ENCODE results near the gene HELLS. TPM values are rescaled to one million over a fixed set of nuclear protein-coding genes. Genes with fewer than 3 reads are reported as not detected.
"Not testable (repeated sequence)": the region's sequence is repeated elsewhere in the genome, so short reads cannot be mapped to it uniquely, and the experiment has no call there.

Gene HELLS
- total RNA-seq, 1 experiment from 2014 or later, result 131 TPM

DNA sequence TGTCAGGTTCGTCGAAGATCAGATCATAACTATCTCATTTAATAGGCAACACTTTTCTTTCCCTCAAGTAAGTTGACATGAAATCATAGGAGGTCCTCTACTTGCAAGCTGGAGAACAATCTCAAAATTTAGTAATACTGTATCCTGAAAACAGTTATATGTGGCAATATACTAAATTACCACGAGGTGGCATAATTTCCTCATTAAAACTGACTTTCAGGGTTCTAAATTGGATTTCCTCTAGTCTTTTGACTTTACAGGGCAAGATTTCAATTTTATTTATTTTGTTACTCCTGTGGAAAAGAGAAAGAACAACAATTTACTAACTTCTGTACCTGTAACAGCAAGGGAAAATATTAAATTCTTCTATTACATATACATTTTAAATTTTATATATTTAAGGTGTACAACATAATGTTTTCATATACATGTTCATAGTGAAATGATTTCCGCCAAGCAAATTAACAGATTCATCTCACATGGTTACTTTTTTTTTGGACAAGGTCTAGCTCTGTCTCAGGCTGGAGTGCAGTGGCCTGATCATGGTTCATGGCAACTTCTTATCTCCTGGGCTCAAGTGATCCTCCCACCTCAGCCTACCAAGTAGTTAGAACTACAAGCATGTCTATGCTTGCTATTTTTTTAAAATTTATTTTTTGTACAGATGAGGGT is 84.6 kb downstream of the HELLS start:
- Histone ChIP-seq H3K27me3 (ENCODE audit: control insufficient read depth, insufficient read depth, low read length) (no peaks in the 10 kb centered on the region), H3K4me3 (ENCODE audit: insufficient read depth, low read depth, low read length) (no peak overlapping the region), H3K36me3 (replicated peaks; ENCODE audit: control insufficient read depth, insufficient read depth, low read length) (no peaks in the 10 kb centered on the region)
- no peak for DNase-seq

DNA sequence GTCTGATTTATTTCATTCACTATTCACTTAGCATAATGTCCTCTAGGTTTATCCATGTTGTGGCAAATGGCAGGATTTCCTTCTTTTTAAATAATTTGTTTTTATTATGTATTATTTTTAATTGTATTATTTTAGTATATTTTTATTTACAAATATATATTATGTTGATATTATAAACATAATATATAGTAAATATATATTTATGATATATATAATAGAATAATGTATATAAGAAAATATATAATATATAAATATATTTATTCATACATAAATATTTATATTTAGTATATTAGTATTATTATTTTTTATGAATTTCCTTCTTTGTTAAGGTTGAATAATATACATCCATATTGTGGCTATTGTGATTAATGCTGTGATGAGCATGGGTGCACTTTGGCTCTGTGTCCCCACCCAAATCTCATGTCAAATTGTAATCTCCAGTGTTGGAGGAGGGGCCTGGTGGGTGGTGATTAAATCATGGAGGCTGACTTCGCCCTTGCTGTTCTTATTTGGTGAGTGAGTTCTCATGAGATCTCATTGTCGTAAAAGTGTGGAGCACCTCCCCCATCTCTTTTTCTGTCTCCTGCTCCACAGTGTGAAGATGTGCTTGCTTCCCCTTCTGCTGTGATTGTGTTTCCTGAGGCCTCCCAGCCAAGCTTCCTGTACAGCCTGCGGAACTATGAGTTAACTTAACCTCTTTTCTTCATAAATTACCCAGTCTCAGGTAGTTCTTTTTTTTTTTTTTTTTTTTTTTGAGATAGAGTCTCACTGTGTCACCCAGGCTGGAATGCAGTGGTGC is 85.7 kb downstream of the HELLS start:
- DNase-seq, result no peak
- H3K36me3 ChIP-seq (replicated peaks; ENCODE audit: control insufficient read depth, insufficient read depth, low read length), result no peaks in the 10 kb centered on the region

DNA sequence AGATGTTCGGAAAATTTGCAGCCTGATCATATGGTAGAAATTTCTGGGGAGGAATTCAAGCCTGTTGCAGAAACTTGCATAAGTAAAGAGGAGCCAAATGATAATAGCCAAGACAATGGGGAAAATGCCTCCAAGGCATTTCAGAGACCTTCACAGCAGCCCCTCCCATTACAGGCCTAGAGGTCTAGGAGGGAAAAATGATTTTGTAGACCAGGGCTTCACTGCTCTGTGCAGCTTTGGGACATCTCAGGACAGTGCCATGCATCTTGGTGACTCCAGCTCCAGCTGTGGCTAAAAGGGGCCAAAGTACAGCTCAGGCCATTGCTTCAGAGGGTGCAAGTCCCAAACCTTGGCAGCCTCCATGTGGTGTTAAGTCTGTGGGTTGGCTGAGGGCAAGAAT is 87.4 kb downstream of the HELLS start:
- Histone ChIP-seq H3K36me3 (replicated peaks; ENCODE audit: control insufficient read depth, insufficient read depth, low read length) (no peaks in the 10 kb centered on the region), H3K4me3 (ENCODE audit: insufficient read depth, low read depth, low read length) (no peak overlapping the region), H3K27me3 (ENCODE audit: control insufficient read depth, insufficient read depth, low read length) (no peaks in the 10 kb centered on the region)
- no peak for DNase-seq

More for the DNA sequence above, 85.7 kb downstream of the HELLS start:
- H3K27me3 ChIP-seq (ENCODE audit: control insufficient read depth, insufficient read depth, low read length), result no peaks in the 10 kb centered on the region
- H3K4me3 ChIP-seq (ENCODE audit: insufficient read depth, low read depth, low read length), result no peak overlapping the region

DNA sequence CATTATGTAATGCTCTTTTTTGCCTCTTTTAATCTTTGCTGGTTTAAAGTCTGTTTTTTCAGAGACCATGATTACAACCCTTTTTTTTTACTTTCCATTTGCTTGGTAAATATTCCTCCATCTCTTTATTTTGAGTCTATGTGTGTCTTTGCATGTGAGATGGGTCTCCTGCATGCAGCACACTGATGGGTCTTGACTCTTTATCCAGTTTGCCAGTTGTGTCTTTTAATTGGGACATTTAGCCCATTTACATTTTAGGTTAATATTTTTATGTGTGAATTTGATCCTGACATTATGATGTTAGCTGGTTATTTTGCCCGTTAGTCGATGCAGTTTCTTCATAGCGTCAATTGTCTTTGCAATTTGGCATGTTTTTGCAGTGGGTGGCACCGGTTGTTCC is 92.5 kb downstream of the HELLS start:
- H3K27me3 ChIP-seq (ENCODE audit: control insufficient read depth, insufficient read depth, low read length); H3K4me3 ChIP-seq (ENCODE audit: insufficient read depth, low read depth, low read length); DNase-seq; H3K36me3 ChIP-seq (replicated peaks; ENCODE audit: control insufficient read depth, insufficient read depth, low read length): not testable (repeated sequence)

DNA sequence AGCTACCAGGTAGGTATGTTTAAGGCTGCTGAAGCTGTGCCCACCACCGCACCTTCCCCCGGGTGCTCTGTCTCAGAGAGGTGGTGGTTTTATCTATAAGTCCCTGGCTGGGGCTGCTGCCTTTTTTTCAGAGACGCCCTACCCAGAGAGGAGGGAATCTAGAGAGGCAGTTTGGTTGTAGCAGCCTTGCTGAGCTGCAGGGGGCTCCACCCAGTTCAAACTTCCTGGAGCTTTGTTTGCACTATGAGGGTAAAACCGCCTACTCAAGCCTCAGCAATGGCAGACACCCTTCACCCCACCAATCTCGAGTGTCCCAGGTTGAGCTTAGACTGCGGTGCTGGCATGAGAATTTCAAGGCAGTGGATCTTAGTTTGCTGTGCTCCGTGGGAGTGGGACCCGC is 94.3 kb downstream of the HELLS start:
- Histone ChIP-seq H3K4me3 (ENCODE audit: insufficient read depth, low read depth, low read length) (no peak overlapping the region), H3K27me3 (ENCODE audit: control insufficient read depth, insufficient read depth, low read length) (no peaks in the 10 kb centered on the region), H3K36me3 (replicated peaks; ENCODE audit: control insufficient read depth, insufficient read depth, low read length) (no peaks in the 10 kb centered on the region)
- no peak for DNase-seq

DNA sequence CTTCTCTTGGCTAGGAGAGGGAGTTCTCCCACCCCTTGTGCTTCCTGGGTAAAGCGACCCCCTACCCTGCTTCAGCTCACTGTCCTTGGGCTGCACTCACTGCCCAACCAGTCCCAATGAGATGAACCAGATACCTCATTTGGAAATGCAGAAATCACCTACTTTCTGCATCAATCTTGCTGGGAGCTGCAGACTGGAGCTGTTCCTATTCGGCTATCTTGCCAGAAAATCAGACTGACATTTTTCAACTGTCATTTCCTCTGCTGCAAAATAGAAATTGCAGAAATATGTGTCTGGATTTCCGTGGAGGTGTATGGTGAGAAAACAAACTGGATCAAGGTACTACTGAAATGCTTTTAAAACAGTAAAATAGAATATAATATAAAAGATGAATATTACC is 95.0 kb downstream of the HELLS start:
- Histone ChIP-seq H3K36me3 (replicated peaks; ENCODE audit: control insufficient read depth, insufficient read depth, low read length) (no peaks in the 10 kb centered on the region), H3K27me3 (ENCODE audit: control insufficient read depth, insufficient read depth, low read length) (no peaks in the 10 kb centered on the region), H3K4me3 (ENCODE audit: insufficient read depth, low read depth, low read length) (no peak overlapping the region)
- no peak for DNase-seq

DNA sequence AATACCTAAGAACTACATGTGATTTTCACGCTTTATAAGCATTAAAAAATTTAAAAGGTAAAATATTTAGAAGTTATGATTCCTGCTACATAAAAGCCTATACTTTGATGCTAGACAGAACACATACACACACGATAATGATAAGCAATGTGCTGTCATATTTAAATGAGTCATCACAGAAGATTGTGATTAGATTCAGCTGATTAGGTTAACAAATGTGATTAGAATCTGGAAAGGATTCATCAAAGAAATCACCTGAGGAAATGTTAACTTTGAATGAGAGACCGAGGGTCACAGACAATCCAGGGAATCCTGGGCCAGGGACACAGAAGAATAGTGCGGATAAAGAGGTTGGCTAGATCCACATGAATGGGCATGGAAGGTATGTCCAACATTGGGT is 95.9 kb downstream of the HELLS start:
- Histone ChIP-seq H3K36me3 (replicated peaks; ENCODE audit: control insufficient read depth, insufficient read depth, low read length) (no peaks in the 10 kb centered on the region), H3K27me3 (ENCODE audit: control insufficient read depth, insufficient read depth, low read length) (no peaks in the 10 kb centered on the region), H3K4me3 (ENCODE audit: insufficient read depth, low read depth, low read length) (no peak overlapping the region)
- no peak for DNase-seq

DNA sequence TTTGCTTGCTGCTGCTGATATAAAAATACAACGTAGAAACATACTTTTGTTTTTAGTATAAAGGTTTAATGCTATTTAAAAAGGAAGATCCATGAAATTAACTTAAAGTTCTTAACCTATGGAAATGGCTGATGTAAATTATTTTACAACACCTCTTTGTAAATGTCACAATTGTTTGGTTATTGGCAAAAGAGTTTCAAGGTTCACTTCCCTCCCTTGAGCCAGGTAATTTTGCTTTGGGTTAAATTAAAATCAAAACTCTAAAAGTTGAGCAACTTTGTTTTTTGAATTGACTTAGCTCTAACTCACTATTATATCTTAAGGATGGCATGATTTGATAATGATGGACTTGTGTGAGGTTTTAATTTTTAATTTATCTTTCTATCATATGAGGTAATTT is 98.8 kb downstream of the HELLS start:
- Histone ChIP-seq H3K27me3 (ENCODE audit: control insufficient read depth, insufficient read depth, low read length) (no peaks in the 10 kb centered on the region), H3K36me3 (replicated peaks; ENCODE audit: control insufficient read depth, insufficient read depth, low read length) (no peaks in the 10 kb centered on the region), H3K4me3 (ENCODE audit: insufficient read depth, low read depth, low read length) (no peak overlapping the region)
- DNase-seq, result no peak

DNA sequence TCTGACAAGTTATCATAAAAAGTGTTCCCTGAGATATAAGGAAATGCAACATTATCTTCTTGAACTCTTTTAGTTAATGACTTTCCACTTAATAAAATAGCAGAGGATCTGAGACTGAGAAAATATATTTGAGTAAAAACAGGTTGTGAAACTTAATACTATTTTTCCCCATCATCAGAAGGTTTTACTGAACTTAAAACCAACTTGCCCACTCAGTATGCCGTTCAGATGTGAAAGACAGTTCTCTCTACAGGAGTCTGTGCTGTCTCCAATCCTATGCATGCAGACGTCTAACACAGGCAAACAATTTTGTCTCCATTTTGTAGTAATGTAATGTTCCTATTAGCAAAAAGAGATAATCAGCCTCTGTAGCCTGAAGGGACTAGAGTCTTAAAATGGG is 99.7 kb downstream of the HELLS start:
- Histone ChIP-seq H3K36me3 (replicated peaks; ENCODE audit: control insufficient read depth, insufficient read depth, low read length) (no peaks in the 10 kb centered on the region), H3K4me3 (ENCODE audit: insufficient read depth, low read depth, low read length) (no peak overlapping the region), H3K27me3 (ENCODE audit: control insufficient read depth, insufficient read depth, low read length) (no peaks in the 10 kb centered on the region)
- DNase-seq, result no peak

Other genes starting within 250 kb of the HELLS start
- gene NOC3L, start 182.8 kb upstream of the HELLS start, total RNA-seq (2014; rRNA removed; shearing (Covaris generic)), result 32.8 and 40.0 TPM in 2 replicates
- gene TBC1D12, start 143.2 kb upstream of the HELLS start, total RNA-seq (2014; rRNA removed; shearing (Covaris generic)), result 3.5 and 4.1 TPM in 2 replicates
- 0.89 TPM in 1 of 2 replicates, not detected in the other for gene CYP2C18, start 137.9 kb downstream of the HELLS start, total RNA-seq (2014; rRNA removed; shearing (Covaris generic))
- gene CYP2C19, start 216.9 kb downstream of the HELLS start, total RNA-seq (2014; rRNA removed; shearing (Covaris generic)), result 0.04 and 0.14 TPM in 2 replicates